GM23248 (cell line): ENCODE results near the gene SERPINB1. TPM values are rescaled to one million over a fixed set of nuclear protein-coding genes. Genes with fewer than 3 reads are reported as not detected.
"Not testable (repeated sequence)": the region's sequence is repeated elsewhere in the genome, so short reads cannot be mapped to it uniquely, and the experiment has no call there.

ENCODE experiments used
- DNase-seq: peaks from one replicate; pipeline ENCODE4 v3.0.0-alpha.2; 2015
- H2AFZ ChIP-seq: fragments of 200-600 bp; sonication (generic); 2 replicates; pipeline ENCODE4 v1.6.1; 2016; ENCODE audit warnings: antibody characterized with exemption
- H3F3A ChIP-seq: fragments of 200-600 bp; sonication (generic); 2 replicates; pipeline ENCODE4 v1.6.1; 2016; ENCODE audit warnings: mild to moderate bottlenecking, antibody characterized with exemption, mixed run types; ENCODE audit not compliant: insufficient read depth
- H3K27ac ChIP-seq: fragments of 200-600 bp; sonication (generic); 2 replicates; pipeline ENCODE4 v1.5.1; 2016; ENCODE audit warnings: mild to moderate bottlenecking
- H3K27me3 ChIP-seq: fragments of 200-600 bp; sonication (generic); replicated peaks from 2 replicates; pipeline ENCODE4 v1.6.1; 2016; ENCODE audit warnings: mild to moderate bottlenecking; ENCODE audit not compliant: insufficient read depth
- H3K36me3 ChIP-seq: fragments of 200-600 bp; sonication (generic); 2 replicates; pipeline ENCODE4 v1.6.1; 2016; ENCODE audit warnings: low read depth, mild to moderate bottlenecking
- H3K4me1 ChIP-seq: fragments of 200-600 bp; sonication (generic); 2 replicates; pipeline ENCODE4 v1.6.1; 2016; ENCODE audit warnings: mild to moderate bottlenecking; ENCODE audit not compliant: insufficient read depth
- H3K4me2 ChIP-seq: fragments of 200-600 bp; sonication (generic); one replicate; pipeline ENCODE4 v1.6.1; 2016; ENCODE audit warnings: mild to moderate bottlenecking; ENCODE audit not compliant: unreplicated experiment
- H3K4me3 ChIP-seq: fragments of 200-600 bp; sonication (generic); 2 replicates; pipeline ENCODE4 v1.5.1; 2016; ENCODE audit warnings: mild to moderate bottlenecking
- H3K79me2 ChIP-seq: fragments of 200-600 bp; sonication (generic); 2 replicates; pipeline ENCODE4 v1.6.1; 2016; ENCODE audit warnings: mild to moderate bottlenecking; ENCODE audit not compliant: insufficient read depth
- H3K9ac ChIP-seq: fragments of 200-600 bp; sonication (generic); 2 replicates; pipeline ENCODE4 v1.6.1; 2016; ENCODE audit warnings: mild to moderate bottlenecking
- H3K9me2 ChIP-seq: fragments of 200-600 bp; sonication (generic); 2 replicates; pipeline ENCODE4 v1.6.1; 2016; ENCODE audit warnings: mixed run types, mild to moderate bottlenecking, moderate library complexity; ENCODE audit not compliant: insufficient read depth
- H3K9me3 ChIP-seq: fragments of 200-600 bp; sonication (generic); one replicate; pipeline ENCODE4 v1.6.1; 2017; ENCODE audit warnings: low read depth
- H4K20me1 ChIP-seq: fragments of 200-600 bp; sonication (generic); 2 replicates; pipeline ENCODE4 v1.6.0; 2016; ENCODE audit not compliant: insufficient read depth
- EZH2 ChIP-seq: fragments of 200-600 bp; sonication (generic); IDR thresholded peaks from 2 replicates; pipeline ENCODE4 v1.6.1; 2018; ENCODE audit warnings: antibody characterized with exemption, mild to moderate bottlenecking; ENCODE audit not compliant: insufficient read depth, poor library complexity, severe bottlenecking
- EZH2phosphoT487 ChIP-seq: fragments of 200-600 bp; sonication (generic); IDR thresholded peaks from 2 replicates; pipeline ENCODE4 v1.6.1; 2018; ENCODE audit warnings: antibody characterized with exemption, moderate library complexity, mild to moderate bottlenecking, low read depth; ENCODE audit not compliant: insufficient read depth
- WGBS, 2 experiments: methylation state at CpG; one replicate each; pipeline ENCODE4 v1.1.6; 2015 to 2017; ENCODE audit warnings: low lambda C conversion rate in 2 of 2, low coverage in 1 of 2; ENCODE audit errors: missing lambda C conversion rate in 2 of 2; 5-methylcytosine and 5-hydroxymethylcytosine counted together
- in situ Hi-C: fragments of 300-500 bp; cut with MboI; formaldehyde crosslinking; loops from 2 replicates; pipeline ENCODE4 v1.15.0; 2020
- polyA plus RNA-seq: library from polyadenylated mRNA; unstranded; fragments of >200 nt; fragmentation: Nextera tagmentation; extraction: Ambion mirVana; gene quantifications from 2 replicates; pipeline ENCODE4 v1.2.1, GENCODE V29; 2016
- total RNA-seq: library from RNA; depleted of rRNA; stranded (reverse); fragments of >200 nt; shearing (Covaris generic); gene quantifications from 2 replicates; pipeline ENCODE4 v1.2.3, GENCODE V29; 2014

The SERPINB1 gene
- total and polyA plus RNA-seq, 2 experiments from 2014 or later: 28.3 to 32.8 TPM

GRCh38 chr6:2883673-2884072 is 42.0 kb upstream of the SERPINB1 start:
- WGBS, 2 experiments: 80 to 85% methylated on average over 2 of the region's 2 CpGs
- Histone ChIP-seq H3K27me3 (peaks cover 1% of the 10 kb centered on the region; the same call in 1 of the 2 replicates), H4K20me1 (no peaks in the 10 kb centered on the region), H3K9me2 (no peaks in the 10 kb centered on the region), H3K9ac (no peak overlapping the region), H3K4me1 (no peaks in the 10 kb centered on the region), H3F3A (no peaks in the 10 kb centered on the region), H3K36me3 (no peaks in the 10 kb centered on the region), H3K4me3 (no peak overlapping the region), H3K9me3 (no peaks in the 10 kb centered on the region), H2AFZ (no peak overlapping the region), H3K4me2 (no peak overlapping the region), H3K79me2 (no peaks in the 10 kb centered on the region), H3K27ac (no peak overlapping the region)
- TF ChIP-seq EZH2phosphoT487 (no peak), EZH2 (no peak)
- in situ Hi-C loops: no loop called here
- no peak for DNase-seq

DNA sequence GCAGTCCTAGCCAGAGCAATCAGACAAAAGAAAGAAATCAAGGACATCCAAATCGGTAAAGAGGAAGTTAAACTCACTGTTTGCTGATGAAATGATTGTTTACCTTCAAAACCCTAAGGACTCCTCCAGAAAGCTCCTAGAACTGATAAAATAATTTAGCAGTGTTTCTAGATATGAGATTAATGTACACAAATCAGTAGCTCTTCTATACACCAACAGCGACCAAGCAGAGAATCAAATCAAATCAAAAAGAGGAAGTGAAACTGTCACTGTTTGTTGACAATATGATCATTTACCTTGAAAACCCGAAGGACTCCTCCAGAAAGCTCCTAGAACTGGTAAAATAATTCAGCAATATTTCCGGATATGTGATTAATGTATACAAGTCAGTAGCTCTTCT is 39.8 kb upstream of the SERPINB1 start:
- H3F3A ChIP-seq: no peaks in the 10 kb centered on the region
- H3K27ac ChIP-seq: no peak overlapping the region
- DNase-seq: no peak
- TF ChIP-seq EZH2: no peak
- TF ChIP-seq EZH2phosphoT487: no peak
- H2AFZ ChIP-seq: no peak overlapping the region
- peaks cover 6% of the 10 kb centered on the region for H3K4me1 ChIP-seq
- peaks cover 6% of the 10 kb centered on the region; the same call in 1 of the 2 replicates for H3K27me3 ChIP-seq
- no peak overlapping the region for H3K4me2 ChIP-seq
- no peak overlapping the region for H3K9ac ChIP-seq
- no peaks in the 10 kb centered on the region for H3K9me3 ChIP-seq
- WGBS, 2 experiments: 73 to 79% methylated on average over 4 of the region's 4 CpGs
- no peak overlapping the region for H3K4me3 ChIP-seq
- H4K20me1 ChIP-seq: no peaks in the 10 kb centered on the region
- H3K9me2 ChIP-seq: no peaks in the 10 kb centered on the region
- H3K36me3 ChIP-seq: no peaks in the 10 kb centered on the region
- in situ Hi-C loops: no loop called here
- H3K79me2 ChIP-seq: no peaks in the 10 kb centered on the region

GRCh38 chr6:2880156-2880555 is 38.5 kb upstream of the SERPINB1 start:
- H3K4me3 ChIP-seq, H3K9ac ChIP-seq, H3K79me2 ChIP-seq, H3K4me2 ChIP-seq, H3K27me3 ChIP-seq, DNase-seq, H2AFZ ChIP-seq, H3K36me3 ChIP-seq, H3K9me2 ChIP-seq, H3K9me3 ChIP-seq, H3K27ac ChIP-seq, H3F3A ChIP-seq, in situ Hi-C loops, H4K20me1 ChIP-seq: not testable (repeated sequence)
- WGBS, 2 experiments: 82 to 87% methylated on average over 2 of the region's 2 CpGs
- peaks cover 10% of the 10 kb centered on the region for H3K4me1 ChIP-seq

GRCh38 chr6:2877960-2878359 is 36.3 kb upstream of the SERPINB1 start:
- Histone ChIP-seq H3K4me3 (no peak overlapping the region), H3K79me2 (no peaks in the 10 kb centered on the region), H3K4me2 (no peak overlapping the region), H3K9me3 (no peaks in the 10 kb centered on the region), H3K27ac (no peak overlapping the region), H2AFZ (no peak overlapping the region), H3K36me3 (no peaks in the 10 kb centered on the region), H3K9ac (no peak overlapping the region), H4K20me1 (no peaks in the 10 kb centered on the region), H3K4me1 (peaks cover 13% of the 10 kb centered on the region), H3F3A (no peaks in the 10 kb centered on the region), H3K9me2 (no peaks in the 10 kb centered on the region), H3K27me3 (peaks cover 6% of the 10 kb centered on the region; the same call in 1 of the 2 replicates)
- in situ Hi-C loops: no loop called here
- WGBS, 2 experiments: 98% methylated on average over 2 of the region's 2 CpGs
- TF ChIP-seq EZH2 (no peak), EZH2phosphoT487 (no peak)
- DNase-seq: no peak
